Astrocyte (in vitro differentiated cells and primary cell): ENCODE results near the gene SMIM41. TPM values are rescaled to one million over a fixed set of nuclear protein-coding genes. Genes with fewer than 3 reads are reported as not detected.

Experiments used
- DNase-seq: peaks from one replicate; pipeline ENCODE4 v3.0.0-alpha.2; 2010; ENCODE audit warnings: low read depth
- FAIRE-seq: peaks from 2 replicates; lab custom pipeline; 2011; peaks lifted over from hg19 to GRCh38; lab: Jason Lieb, UNC
- H2AFZ ChIP-seq: 2 replicates; pipeline ENCODE4 v1.6.0; 2012; ENCODE audit warnings: low read depth, low read length, inconsistent platforms
- H3K27ac ChIP-seq: 2 replicates; pipeline ENCODE4 v1.5.1; 2011; ENCODE audit warnings: low read depth, low read length, inconsistent platforms
- H3K27me3 ChIP-seq: 2 replicates; pipeline ENCODE4 v1.6.0; 2011; ENCODE audit warnings: low read length, inconsistent platforms; ENCODE audit not compliant: insufficient read depth
- H3K36me3 ChIP-seq: 2 replicates; pipeline ENCODE4 v1.5.1; 2011; ENCODE audit warnings: low read length, inconsistent platforms; ENCODE audit not compliant: insufficient read depth
- H3K4me1 ChIP-seq: 2 replicates; pipeline ENCODE4 v1.5.1; 2011; ENCODE audit warnings: low read length, inconsistent platforms; ENCODE audit not compliant: insufficient read depth
- H3K4me2 ChIP-seq: 2 replicates; pipeline ENCODE4 v1.6.0; 2012; ENCODE audit warnings: low read length, inconsistent platforms
- H3K4me3 ChIP-seq: 2 replicates; pipeline ENCODE4 v1.5.1; 2011; ENCODE audit warnings: low read depth, mild to moderate bottlenecking, low read length, inconsistent platforms; ENCODE audit not compliant: insufficient read depth
- H3K79me2 ChIP-seq: 2 replicates; pipeline ENCODE4 v1.6.0; 2012; ENCODE audit warnings: mild to moderate bottlenecking, low read length, inconsistent platforms; ENCODE audit not compliant: insufficient read depth
- H3K9ac ChIP-seq: 2 replicates; pipeline ENCODE4 v1.6.0; 2012; ENCODE audit warnings: mild to moderate bottlenecking, low read length, inconsistent platforms
- H3K9me3 ChIP-seq: 2 replicates; pipeline ENCODE4 v1.5.1; 2012; ENCODE audit warnings: low read depth, mild to moderate bottlenecking, low read length, inconsistent platforms; ENCODE audit not compliant: insufficient read depth
- H4K20me1 ChIP-seq: 2 replicates; pipeline ENCODE4 v1.6.0; 2012; ENCODE audit warnings: low read length, inconsistent platforms; ENCODE audit not compliant: insufficient read depth
- H3K27ac Mint-ChIP-seq: one replicate; pipeline ENCODE4 v1.8.0; 2021; ENCODE audit warnings: mild to moderate bottlenecking, mixed read lengths; ENCODE audit not compliant: unreplicated experiment
- H3K27me3 Mint-ChIP-seq: one replicate; pipeline ENCODE4 v1.8.0; 2021; ENCODE audit warnings: low read depth, mixed read lengths; ENCODE audit not compliant: unreplicated experiment
- H3K36me3 Mint-ChIP-seq: one replicate; pipeline ENCODE4 v1.8.0; 2021; ENCODE audit warnings: low read depth, mixed read lengths; ENCODE audit not compliant: unreplicated experiment
- H3K4me1 Mint-ChIP-seq: one replicate; pipeline ENCODE4 v1.8.0; 2021; ENCODE audit warnings: low read depth, mixed read lengths; ENCODE audit not compliant: unreplicated experiment
- H3K4me3 Mint-ChIP-seq: one replicate; pipeline ENCODE4 v1.8.0; 2021; ENCODE audit warnings: mild to moderate bottlenecking, moderate library complexity, mixed read lengths; ENCODE audit not compliant: unreplicated experiment
- H3K9me3 Mint-ChIP-seq: one replicate; pipeline ENCODE4 v1.8.0; 2021; ENCODE audit warnings: mild to moderate bottlenecking, mixed read lengths; ENCODE audit not compliant: unreplicated experiment
- EZH2 ChIP-seq: IDR thresholded peaks from 2 replicates; pipeline ENCODE4 v1.6.1; 2012; ENCODE audit warnings: mild to moderate bottlenecking, low read length, inconsistent platforms; ENCODE audit not compliant: insufficient read depth
- total RNA-seq: library from RNA; stranded (reverse); gene quantifications from 2 replicates; pipeline ENCODE4 v1.2.1, GENCODE V29; 2021
- TF ChIP-seq, protein P1 (sequence below): IDR thresholded peaks from 2 replicates; pipeline ENCODE4 v1.5.1; 2011; ENCODE audit warnings: low read depth, mild to moderate bottlenecking, inconsistent platforms, low read length, moderate library complexity; ENCODE audit not compliant: insufficient read depth

The SMIM41 gene
- total RNA-seq, 1 donor from 2014 or later: 0.18 TPM

DNA sequence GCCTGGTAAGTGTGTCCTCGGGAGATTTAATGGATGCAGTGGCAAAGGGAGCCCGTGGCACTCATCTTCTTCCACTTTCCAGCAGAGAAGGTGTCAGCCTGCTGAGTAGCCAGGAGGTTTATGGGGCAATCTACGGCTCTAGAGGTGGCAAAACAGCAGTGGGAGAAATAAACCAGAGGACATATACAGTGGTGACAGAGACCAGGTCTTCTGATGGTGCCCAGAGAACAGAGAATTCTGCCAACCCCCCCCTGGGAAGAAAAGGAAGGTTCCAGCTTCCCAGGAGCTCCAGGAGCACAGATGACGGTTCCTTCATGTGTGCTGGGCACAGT lies 43.0 kb downstream of the SMIM41 start:
- Mint-ChIP-seq H3K27ac (no peak overlapping the region), H3K4me3 (no peak overlapping the region), H3K4me1 (peaks cover 1% of the 10 kb centered on the region), H3K27me3 (peaks cover 47% of the 10 kb centered on the region), H3K9me3 (no peaks in the 10 kb centered on the region), H3K36me3 (no peaks in the 10 kb centered on the region)
- Histone ChIP-seq H3K79me2 (no peaks in the 10 kb centered on the region), H3K27ac (no peak overlapping the region), H3K27me3 (peaks cover 12% of the 10 kb centered on the region), H3K4me1 (no peaks in the 10 kb centered on the region), H3K36me3 (no peaks in the 10 kb centered on the region), H2AFZ (no peak overlapping the region), H4K20me1 (no peaks in the 10 kb centered on the region), H3K9ac (no peak overlapping the region), H3K4me2 (no peak overlapping the region), H3K9me3 (no peaks in the 10 kb centered on the region), H3K4me3 (no peak overlapping the region)
- no peak for TF ChIP-seq EZH2
- TF ChIP-seq, protein P1, sequence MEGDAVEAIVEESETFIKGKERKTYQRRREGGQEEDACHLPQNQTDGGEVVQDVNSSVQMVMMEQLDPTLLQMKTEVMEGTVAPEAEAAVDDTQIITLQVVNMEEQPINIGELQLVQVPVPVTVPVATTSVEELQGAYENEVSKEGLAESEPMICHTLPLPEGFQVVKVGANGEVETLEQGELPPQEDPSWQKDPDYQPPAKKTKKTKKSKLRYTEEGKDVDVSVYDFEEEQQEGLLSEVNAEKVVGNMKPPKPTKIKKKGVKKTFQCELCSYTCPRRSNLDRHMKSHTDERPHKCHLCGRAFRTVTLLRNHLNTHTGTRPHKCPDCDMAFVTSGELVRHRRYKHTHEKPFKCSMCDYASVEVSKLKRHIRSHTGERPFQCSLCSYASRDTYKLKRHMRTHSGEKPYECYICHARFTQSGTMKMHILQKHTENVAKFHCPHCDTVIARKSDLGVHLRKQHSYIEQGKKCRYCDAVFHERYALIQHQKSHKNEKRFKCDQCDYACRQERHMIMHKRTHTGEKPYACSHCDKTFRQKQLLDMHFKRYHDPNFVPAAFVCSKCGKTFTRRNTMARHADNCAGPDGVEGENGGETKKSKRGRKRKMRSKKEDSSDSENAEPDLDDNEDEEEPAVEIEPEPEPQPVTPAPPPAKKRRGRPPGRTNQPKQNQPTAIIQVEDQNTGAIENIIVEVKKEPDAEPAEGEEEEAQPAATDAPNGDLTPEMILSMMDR: no peak
- no peak for FAIRE-seq
- DNase-seq: no peak

DNA sequence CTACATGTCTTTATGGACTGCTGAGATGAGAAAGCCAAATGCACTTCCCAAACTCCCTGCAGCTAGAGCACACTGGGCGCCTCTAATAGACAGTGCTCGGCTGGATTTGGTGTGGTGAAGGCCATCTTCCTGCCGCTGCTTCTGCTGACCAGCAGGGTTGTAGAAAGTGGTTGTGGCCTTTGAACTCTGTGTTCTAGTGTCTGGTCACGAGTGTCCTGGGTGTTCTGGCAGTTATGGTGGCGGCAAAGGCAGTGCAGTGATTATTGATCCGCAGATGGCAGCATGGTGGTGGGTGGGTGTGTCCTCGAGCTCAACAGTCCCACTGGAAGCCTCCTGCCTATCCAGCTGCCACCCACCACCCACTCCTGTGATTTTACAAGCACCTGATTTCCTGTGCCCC lies 43.4 kb downstream of the SMIM41 start:
- Mint-ChIP-seq H3K36me3 (no peaks in the 10 kb centered on the region), H3K4me3 (no peak overlapping the region), H3K27ac (no peak overlapping the region), H3K4me1 (peaks cover 1% of the 10 kb centered on the region), H3K27me3 (peaks cover 45% of the 10 kb centered on the region), H3K9me3 (no peaks in the 10 kb centered on the region)
- Histone ChIP-seq H3K36me3 (no peaks in the 10 kb centered on the region), H3K4me1 (no peaks in the 10 kb centered on the region), H3K9me3 (no peaks in the 10 kb centered on the region), H3K79me2 (no peaks in the 10 kb centered on the region), H3K27me3 (peaks cover 12% of the 10 kb centered on the region), H3K4me2 (no peak overlapping the region), H3K27ac (no peak overlapping the region), H3K9ac (no peak overlapping the region), H2AFZ (no peak overlapping the region), H3K4me3 (no peak overlapping the region), H4K20me1 (no peaks in the 10 kb centered on the region)
- FAIRE-seq (no peak), DNase-seq (no peak)
- TF ChIP-seq EZH2: no peak
- TF ChIP-seq, protein P1: no peak

DNA sequence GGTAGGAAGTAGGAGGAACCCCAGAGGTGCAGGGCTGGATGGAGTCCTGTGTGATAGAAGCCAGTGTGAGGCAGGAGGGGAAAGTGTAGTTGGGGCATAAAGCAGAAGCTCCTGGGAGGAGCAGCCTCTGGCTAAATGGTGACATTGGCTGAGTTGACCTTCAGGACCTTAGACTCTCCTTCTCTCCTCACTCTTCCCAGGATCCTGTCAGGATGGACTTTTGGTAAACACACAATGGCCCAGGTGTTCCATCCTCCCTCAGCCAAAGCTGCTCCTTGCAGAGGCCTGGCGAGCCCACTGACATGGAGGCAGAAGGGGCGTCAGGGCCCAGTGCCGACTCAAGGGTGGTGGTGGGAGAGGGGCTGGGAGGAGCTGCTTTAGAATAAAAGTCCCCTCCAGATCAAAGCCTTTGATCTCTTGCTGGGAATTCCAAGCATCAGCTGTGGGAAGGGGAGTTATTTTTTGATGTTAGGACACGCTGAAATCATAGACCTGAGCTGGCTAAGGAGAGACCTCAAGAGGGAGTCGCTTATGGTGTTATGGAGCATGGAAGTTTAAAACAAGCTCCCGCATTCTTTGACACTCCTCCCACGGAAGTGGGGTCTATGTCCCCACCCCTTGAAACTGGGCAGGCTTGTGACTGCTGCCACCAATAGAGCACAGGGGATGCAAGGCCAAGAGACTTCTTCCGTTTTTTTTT lies 44.1 kb downstream of the SMIM41 start:
- Mint-ChIP-seq H3K36me3 (no peaks in the 10 kb centered on the region), H3K27me3 (peaks cover 45% of the 10 kb centered on the region), H3K4me1 (peaks cover 1% of the 10 kb centered on the region), H3K9me3 (no peaks in the 10 kb centered on the region), H3K27ac (no peak overlapping the region), H3K4me3 (no peak overlapping the region)
- Histone ChIP-seq H3K9me3 (no peaks in the 10 kb centered on the region), H3K27ac (no peak overlapping the region), H3K4me1 (no peaks in the 10 kb centered on the region), H3K79me2 (no peaks in the 10 kb centered on the region), H3K27me3 (peaks cover 12% of the 10 kb centered on the region), H3K4me2 (no peak overlapping the region), H3K4me3 (no peak overlapping the region), H4K20me1 (no peaks in the 10 kb centered on the region), H2AFZ (no peak overlapping the region), H3K36me3 (no peaks in the 10 kb centered on the region), H3K9ac (no peak overlapping the region)
- DNase-seq (no peak), FAIRE-seq (no peak)
- TF ChIP-seq, protein P1: no peak
- TF ChIP-seq EZH2: no peak
